Measurements from ENCODE around the gene PSMD9.
"Not testable (repeated sequence)": the region's sequence is repeated elsewhere in the genome, so short reads cannot be mapped to it uniquely, and the experiment has no call there.

Gene PSMD9

DNA sequence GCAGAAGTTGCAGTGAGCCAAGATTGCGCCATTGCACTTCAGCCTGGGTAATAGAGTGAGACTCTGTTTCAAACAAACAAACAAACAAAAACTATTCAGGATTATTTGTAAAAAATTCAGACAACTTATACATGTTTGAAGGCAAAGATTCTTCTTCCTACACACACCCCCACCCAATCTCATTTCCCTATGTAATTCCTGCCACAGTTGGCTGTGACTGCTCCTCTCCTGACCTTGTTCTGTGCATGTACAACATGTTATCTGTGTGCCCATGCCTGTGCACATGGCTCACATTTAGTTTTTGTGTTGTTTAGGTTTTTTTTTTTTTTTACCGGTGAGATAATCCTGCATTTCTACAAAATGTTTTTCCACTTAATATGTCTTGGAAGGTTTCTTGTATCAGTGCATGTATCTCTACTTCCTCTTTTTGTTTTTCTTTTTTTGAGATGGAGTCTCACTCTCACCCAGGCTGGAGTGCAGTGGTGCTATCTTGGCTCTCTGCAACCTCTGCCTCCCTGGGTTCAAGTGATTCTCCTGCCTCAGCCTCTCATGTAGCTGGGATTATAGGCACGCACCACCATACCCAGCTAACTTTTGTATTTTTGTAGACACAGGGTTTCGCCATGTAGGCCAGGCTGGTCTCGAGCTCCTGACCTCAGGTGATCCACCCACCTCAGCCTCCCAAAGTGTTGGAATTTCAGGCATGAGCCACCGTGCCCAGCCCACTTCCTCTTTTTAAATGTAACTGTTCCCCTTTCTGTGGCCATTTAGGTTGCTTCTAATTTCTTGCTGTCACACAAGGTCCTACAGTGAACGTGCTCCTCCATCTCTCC lies 38.5 kb downstream of the PSMD9 start:
- no peak for TF ChIP-seq CTCF (IDR thresholded peaks at IDR 0.05; ENCODE audit: borderline replicate concordance, insufficient read depth, low read depth, low read length)
- H3K4me3 ChIP-seq (ENCODE audit: low read depth, low read length) = no peak overlapping the region

- no peak overlapping the region for H3K4me3 ChIP-seq (ENCODE audit: low read depth, low read length)
- no peak for TF ChIP-seq CTCF (IDR thresholded peaks at IDR 0.05; ENCODE audit: borderline replicate concordance, insufficient read depth, low read depth, low read length)
Observed at GRCh38 chr12:121927813-121928212, 39.2 kb downstream of the PSMD9 start.

- not testable (repeated sequence) for H3K4me3 ChIP-seq (ENCODE audit: low read depth, low read length)
Observed at GRCh38 chr12:121929545-121929944, 41.0 kb downstream of the PSMD9 start.

GRCh38 chr12:121930862-121931261 lies 42.3 kb downstream of the PSMD9 start:
- no peak for TF ChIP-seq CTCF (IDR thresholded peaks at IDR 0.05; ENCODE audit: borderline replicate concordance, insufficient read depth, low read depth, low read length)
- H3K4me3 ChIP-seq (ENCODE audit: low read depth, low read length) = no peak overlapping the region

DNA sequence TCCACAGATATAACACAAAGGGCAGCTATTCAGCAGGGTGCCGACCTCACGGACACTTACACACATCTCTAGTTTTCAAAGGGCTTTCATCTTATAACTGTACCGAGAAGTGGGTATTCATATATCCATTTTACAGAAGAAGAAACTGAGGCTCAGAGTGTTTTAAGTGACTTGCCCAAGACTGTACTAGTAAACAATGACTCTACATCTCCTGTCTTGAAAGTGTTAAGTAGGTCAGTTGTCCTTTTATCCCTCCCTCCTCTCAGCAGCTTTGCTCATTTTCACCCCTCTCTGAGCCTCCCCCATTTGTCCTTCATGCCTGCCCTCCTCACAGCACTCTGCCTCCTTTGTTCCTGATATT lies 43.6 kb downstream of the PSMD9 start:
- no peak for TF ChIP-seq CTCF (IDR thresholded peaks at IDR 0.05; ENCODE audit: borderline replicate concordance, insufficient read depth, low read depth, low read length)
- H3K4me3 ChIP-seq (ENCODE audit: low read depth, low read length) = no peak overlapping the region

- no peak overlapping the region for H3K4me3 ChIP-seq (ENCODE audit: low read depth, low read length)
- TF ChIP-seq CTCF (IDR thresholded peaks at IDR 0.05; ENCODE audit: borderline replicate concordance, insufficient read depth, low read depth, low read length) = no peak
Observed at GRCh38 chr12:121932914-121933521, 44.4 kb downstream of the PSMD9 start.

DNA sequence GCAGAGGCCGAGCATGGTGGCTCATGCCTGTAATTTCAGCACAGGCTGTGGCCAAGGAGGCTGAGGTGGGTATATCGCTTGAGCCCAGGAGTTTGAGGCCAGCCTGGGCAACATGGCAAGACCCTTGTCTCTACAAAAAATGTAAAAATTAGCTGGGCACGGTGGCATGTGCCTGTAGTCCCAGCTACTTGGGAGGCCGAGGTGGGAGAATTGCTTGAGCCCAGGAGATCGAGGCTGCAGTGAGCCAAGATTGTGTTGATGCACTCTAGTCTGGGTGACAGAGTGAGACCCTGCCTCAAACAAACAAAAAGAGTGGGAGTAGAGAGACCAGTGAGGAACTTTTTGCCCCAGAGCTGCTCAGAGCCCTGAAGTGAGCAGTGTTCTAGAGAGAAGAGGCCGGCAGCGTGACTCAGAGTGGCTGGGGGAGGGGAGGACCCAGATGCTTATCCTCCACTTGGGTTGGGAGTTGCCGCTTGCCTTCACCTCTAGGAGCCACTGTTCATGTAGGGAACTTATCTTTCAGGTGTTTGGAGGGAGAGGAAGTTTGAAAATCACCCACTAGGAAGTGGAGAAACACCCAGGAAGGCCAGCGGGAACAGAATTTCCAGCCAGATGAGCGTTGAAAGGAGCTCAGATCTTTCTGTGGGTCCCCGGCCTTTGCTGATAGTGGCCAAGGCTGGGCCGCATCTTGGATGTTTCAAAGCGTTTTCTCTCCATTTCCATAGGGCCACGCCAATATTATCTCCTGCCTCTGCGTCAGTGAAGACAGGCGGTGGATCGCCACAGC lies 45.1 kb downstream of the PSMD9 start:
- no peak for TF ChIP-seq CTCF (IDR thresholded peaks at IDR 0.05; ENCODE audit: borderline replicate concordance, insufficient read depth, low read depth, low read length)
- no peak overlapping the region for H3K4me3 ChIP-seq (ENCODE audit: low read depth, low read length)
